ENCODE measurements around the gene SMG7. TPM values are rescaled to one million over a fixed set of nuclear protein-coding genes. Genes with fewer than 3 reads are reported as not detected.

Gene SMG7
- total RNA-seq, 4 donors from 2014 or later, result 30.3 to 59.9 (median 38.4) TPM

- ATAC-seq (ENCODE audit: low FRiP score), result no peak
- no peak for DNase-seq (ENCODE audit: low spot score)
- TF ChIP-seq CTCF (IDR thresholded peaks at IDR 0.05), result no peak
These were observed 18.6 kb downstream of the SMG7 start for GRCh38 chr1:183490932-183491331.

GRCh38 chr1:183493540-183494245 lies 21.4 kb downstream of the SMG7 start:
- no peak for DNase-seq (ENCODE audit: low spot score)
- ATAC-seq (ENCODE audit: low FRiP score), result no peak
- TF ChIP-seq CTCF (IDR thresholded peaks at IDR 0.05), result no peak

- no peak for DNase-seq (ENCODE audit: low spot score)
- TF ChIP-seq CTCF (IDR thresholded peaks at IDR 0.05), result no peak
- no peak for ATAC-seq (ENCODE audit: low FRiP score)
These were observed 23.1 kb downstream of the SMG7 start for GRCh38 chr1:183495420-183495819.

- DNase-seq (ENCODE audit: low spot score) (no peak), ATAC-seq (ENCODE audit: low FRiP score) (no peak)
- no peak for TF ChIP-seq CTCF (IDR thresholded peaks at IDR 0.05)
These were observed 24.9 kb downstream of the SMG7 start for GRCh38 chr1:183497218-183497617.

- ATAC-seq (ENCODE audit: low FRiP score), result no peak
- no peak for DNase-seq (ENCODE audit: low spot score)
- TF ChIP-seq CTCF (IDR thresholded peaks at IDR 0.05), result no peak
These were observed 26.2 kb downstream of the SMG7 start for GRCh38 chr1:183498342-183498991.

- no peak for TF ChIP-seq CTCF (IDR thresholded peaks at IDR 0.05)
- ATAC-seq (ENCODE audit: low FRiP score) (no peak), DNase-seq (ENCODE audit: low spot score) (no peak)
These were observed 33.3 kb downstream of the SMG7 start for GRCh38 chr1:183505454-183506089.
